Measurements from ENCODE around the gene MAGEA9B.
"Not testable (repeated sequence)": the region's sequence is repeated elsewhere in the genome, so short reads cannot be mapped to it uniquely, and the experiment has no call there.

DNA sequence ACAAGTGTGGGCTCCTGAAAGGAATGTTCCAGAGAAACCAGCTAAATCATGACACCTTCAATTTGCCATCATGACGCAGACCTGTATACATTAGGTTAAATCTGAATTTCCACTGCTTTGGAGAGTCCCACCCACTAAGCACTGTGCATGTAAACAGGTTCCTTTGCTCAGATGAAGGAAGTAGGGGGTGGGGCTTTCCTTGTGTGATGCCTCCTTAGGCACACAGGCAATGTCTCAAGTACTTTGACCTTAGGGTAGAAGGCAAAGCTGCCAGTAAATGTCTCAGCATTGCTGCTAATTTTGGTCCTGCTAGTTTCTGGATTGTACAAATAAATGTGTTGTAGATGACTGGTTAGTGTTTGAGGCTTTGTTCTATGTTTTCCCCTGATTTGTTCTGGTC is 40.3 kb downstream of the MAGEA9B start:
- not testable (repeated sequence) for TF ChIP-seq POLR2A (IDR thresholded peaks at IDR 0.05)
- TF ChIP-seq, protein P1, sequence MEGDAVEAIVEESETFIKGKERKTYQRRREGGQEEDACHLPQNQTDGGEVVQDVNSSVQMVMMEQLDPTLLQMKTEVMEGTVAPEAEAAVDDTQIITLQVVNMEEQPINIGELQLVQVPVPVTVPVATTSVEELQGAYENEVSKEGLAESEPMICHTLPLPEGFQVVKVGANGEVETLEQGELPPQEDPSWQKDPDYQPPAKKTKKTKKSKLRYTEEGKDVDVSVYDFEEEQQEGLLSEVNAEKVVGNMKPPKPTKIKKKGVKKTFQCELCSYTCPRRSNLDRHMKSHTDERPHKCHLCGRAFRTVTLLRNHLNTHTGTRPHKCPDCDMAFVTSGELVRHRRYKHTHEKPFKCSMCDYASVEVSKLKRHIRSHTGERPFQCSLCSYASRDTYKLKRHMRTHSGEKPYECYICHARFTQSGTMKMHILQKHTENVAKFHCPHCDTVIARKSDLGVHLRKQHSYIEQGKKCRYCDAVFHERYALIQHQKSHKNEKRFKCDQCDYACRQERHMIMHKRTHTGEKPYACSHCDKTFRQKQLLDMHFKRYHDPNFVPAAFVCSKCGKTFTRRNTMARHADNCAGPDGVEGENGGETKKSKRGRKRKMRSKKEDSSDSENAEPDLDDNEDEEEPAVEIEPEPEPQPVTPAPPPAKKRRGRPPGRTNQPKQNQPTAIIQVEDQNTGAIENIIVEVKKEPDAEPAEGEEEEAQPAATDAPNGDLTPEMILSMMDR (IDR thresholded peaks at IDR 0.05 in 4 of 5, conservative IDR thresholded peaks at IDR 0.05 in 1 of 5) = not testable (repeated sequence)

All from gastrocnemius medialis (tissue), 4 donors.